Keratinocyte (primary cell): ENCODE results near the gene LYZL2. TPM values are rescaled to one million over a fixed set of nuclear protein-coding genes. Genes with fewer than 3 reads are reported as not detected.
A peak's percentile ranks its signal among the peaks of the same experiment; 100 is the strongest.

Experiments used
- DNase-seq: peaks from one replicate; pipeline ENCODE4 v3.0.0-alpha.2; 2011; ENCODE audit warnings: low read depth, missing footprints, low spot score
- FAIRE-seq: peaks from 2 replicates; lab custom pipeline; 2011; peaks lifted over from hg19 to GRCh38; lab: Jason Lieb, UNC
- H2AFZ ChIP-seq: 2 replicates; pipeline ENCODE4 v1.6.0; 2012; ENCODE audit warnings: low read length, control low read depth, inconsistent platforms; ENCODE audit not compliant: control insufficient read depth
- H3K27ac ChIP-seq: 2 replicates; pipeline ENCODE4 v1.5.1; 2011; ENCODE audit warnings: low read length; ENCODE audit not compliant: control insufficient read depth, insufficient read depth
- H3K27me3 ChIP-seq: 3 replicates; pipeline ENCODE4 v1.6.0; 2011; ENCODE audit warnings: low read length; ENCODE audit not compliant: control insufficient read depth, insufficient read depth; ENCODE audit errors: extremely low read depth
- H3K36me3 ChIP-seq, 2 experiments: 2 replicates in 1 of 2; 3 replicates in 1 of 2; pipeline ENCODE4 v1.5.1; 2011; ENCODE audit warnings: low read length in 2 of 2, mild to moderate bottlenecking in 1 of 2; ENCODE audit not compliant: control insufficient read depth in 2 of 2, insufficient read depth in 2 of 2; ENCODE audit errors: extremely low read depth in 1 of 2
- H3K4me1 ChIP-seq: 3 replicates; pipeline ENCODE4 v1.5.1; 2011; ENCODE audit warnings: low read length; ENCODE audit not compliant: control insufficient read depth, insufficient read depth; ENCODE audit errors: extremely low read depth
- H3K4me2 ChIP-seq: 3 replicates; pipeline ENCODE4 v1.6.0; 2011; ENCODE audit warnings: low read depth, low read length; ENCODE audit not compliant: control insufficient read depth, insufficient read depth; ENCODE audit errors: extremely low read depth
- H3K4me3 ChIP-seq, 3 experiments: fragments of 200-600 bp in 1 of 3; sonication (generic) in 1 of 3; 2 replicates in 2 of 3; 3 replicates in 1 of 3; pipeline ENCODE4 v1.5.1; 2011 to 2016; ENCODE audit warnings: low read length in 3 of 3, mild to moderate bottlenecking in 3 of 3, control low read depth in 2 of 3, inconsistent platforms in 1 of 3, low read depth in 1 of 3, mixed read lengths in 1 of 3, mixed run types in 1 of 3, moderate library complexity in 1 of 3; ENCODE audit not compliant: control insufficient read depth in 2 of 3, insufficient read depth in 2 of 3; ENCODE audit errors: extremely low read depth in 1 of 3
- H3K79me2 ChIP-seq: 2 replicates; pipeline ENCODE4 v1.6.0; 2012; ENCODE audit warnings: low read length; ENCODE audit not compliant: control insufficient read depth, insufficient read depth
- H3K9ac ChIP-seq: 3 replicates; pipeline ENCODE4 v1.6.0; 2011; ENCODE audit warnings: low read length; ENCODE audit not compliant: control insufficient read depth, insufficient read depth; ENCODE audit errors: extremely low read depth
- H3K9me1 ChIP-seq: 3 replicates; pipeline ENCODE4 v1.6.0; 2011; ENCODE audit warnings: low read length; ENCODE audit not compliant: control insufficient read depth, insufficient read depth; ENCODE audit errors: extremely low read depth
- H3K9me3 ChIP-seq: 2 replicates; pipeline ENCODE4 v1.5.1; 2012; ENCODE audit warnings: low read depth, low read length; ENCODE audit not compliant: control insufficient read depth
- H4K20me1 ChIP-seq: 3 replicates; pipeline ENCODE4 v1.6.0; 2011; ENCODE audit warnings: low read length; ENCODE audit not compliant: control insufficient read depth, insufficient read depth; ENCODE audit errors: extremely low read depth
- EZH2 ChIP-seq: IDR thresholded peaks from one replicate; pipeline ENCODE4 v1.6.1; 2012; ENCODE audit warnings: inconsistent platforms, mild to moderate bottlenecking, low read length, moderate library complexity
- dilution Hi-C: fragments of 300-500 bp; cut with MboI; formaldehyde crosslinking; loops from one replicate; pipeline ENCODE4 v1.7.0; 2020; ENCODE audit warnings: low sequenced_read_pairs; ENCODE audit not compliant: extremely low pct_ligation_motif_present
- polyA plus RNA-seq, 5 experiments: library from polyadenylated mRNA; depleted of rRNA in 3 of 5; stranded (reverse) in 3 of 5; stranded (forward) in 1 of 5; unstranded in 1 of 5; fragments of >200 nt; gene quantifications; 1 replicate in 1 of 5; 2 replicates in 3 of 5; 3 replicates in 1 of 5; pipeline versions ENCODE4 v1.2.1 to v1.2.3, GENCODE V29; 2011 to 2012; ENCODE audit warnings: missing spikeins in 2 of 5, low read depth in 1 of 5, low replicate concordance in 1 of 5
- TF ChIP-seq, protein P1 (sequence below), 3 experiments: IDR thresholded peaks in 1 of 3; conservative IDR thresholded peaks in 1 of 3; optimal IDR thresholded peaks in 1 of 3; 2 replicates in 2 of 3; 3 replicates in 1 of 3; pipeline versions ENCODE3 to v1.5.1; 2011; ENCODE audit warnings: low read length in 3 of 3, mild to moderate bottlenecking in 3 of 3, moderate library complexity in 2 of 3, control low read depth in 1 of 3, inconsistent platforms in 1 of 3; ENCODE audit not compliant: insufficient read depth in 2 of 3; ENCODE audit errors: extremely low read depth in 1 of 3

Gene LYZL2
- polyA plus RNA-seq, 1 donor (not counting 4 experiments of a cell fraction or from before 2014, with no cell fraction given) = not detected

DNA sequence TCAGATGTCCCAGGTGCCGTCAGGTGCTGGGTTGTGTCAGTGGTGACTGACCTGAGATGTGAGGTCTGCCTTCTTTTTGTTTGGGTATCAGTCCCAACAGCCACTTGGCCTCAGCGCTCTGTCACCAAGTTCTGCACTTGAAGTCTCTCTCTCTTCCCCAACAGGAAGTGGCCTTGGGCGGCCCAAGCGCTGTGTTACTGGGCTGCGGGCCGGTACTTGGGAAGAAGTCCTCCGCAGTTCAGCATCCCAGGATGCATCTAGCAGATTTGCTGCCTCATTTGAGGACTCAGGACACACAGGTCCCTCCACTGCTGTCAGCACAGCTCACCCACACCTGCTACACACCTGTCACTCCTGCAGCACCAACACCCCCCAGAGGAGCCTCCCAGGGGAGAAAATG lies 40.1 kb downstream of the LYZL2 start:
- DNase-seq (no peak), FAIRE-seq (no peak)
- no peaks in the 10 kb centered on the region for H3K79me2 ChIP-seq
- no peaks in the 10 kb centered on the region for H3K4me1 ChIP-seq
- no peak overlapping the region for H2AFZ ChIP-seq
- H3K27me3 ChIP-seq = peaks cover 5% of the 10 kb centered on the region
- no peaks in the 10 kb centered on the region for H3K9me1 ChIP-seq
- TF ChIP-seq, protein P1, sequence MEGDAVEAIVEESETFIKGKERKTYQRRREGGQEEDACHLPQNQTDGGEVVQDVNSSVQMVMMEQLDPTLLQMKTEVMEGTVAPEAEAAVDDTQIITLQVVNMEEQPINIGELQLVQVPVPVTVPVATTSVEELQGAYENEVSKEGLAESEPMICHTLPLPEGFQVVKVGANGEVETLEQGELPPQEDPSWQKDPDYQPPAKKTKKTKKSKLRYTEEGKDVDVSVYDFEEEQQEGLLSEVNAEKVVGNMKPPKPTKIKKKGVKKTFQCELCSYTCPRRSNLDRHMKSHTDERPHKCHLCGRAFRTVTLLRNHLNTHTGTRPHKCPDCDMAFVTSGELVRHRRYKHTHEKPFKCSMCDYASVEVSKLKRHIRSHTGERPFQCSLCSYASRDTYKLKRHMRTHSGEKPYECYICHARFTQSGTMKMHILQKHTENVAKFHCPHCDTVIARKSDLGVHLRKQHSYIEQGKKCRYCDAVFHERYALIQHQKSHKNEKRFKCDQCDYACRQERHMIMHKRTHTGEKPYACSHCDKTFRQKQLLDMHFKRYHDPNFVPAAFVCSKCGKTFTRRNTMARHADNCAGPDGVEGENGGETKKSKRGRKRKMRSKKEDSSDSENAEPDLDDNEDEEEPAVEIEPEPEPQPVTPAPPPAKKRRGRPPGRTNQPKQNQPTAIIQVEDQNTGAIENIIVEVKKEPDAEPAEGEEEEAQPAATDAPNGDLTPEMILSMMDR (optimal IDR thresholded peaks at IDR 0.05 in 1 of 3, IDR thresholded peaks at IDR 0.05 in 1 of 3, conservative IDR thresholded peaks at IDR 0.05 in 1 of 3; ENCODE audit: extremely low read depth in 1 of 3, insufficient read depth in 2 of 3, low read length in 3 of 3) = no peak
- no peak for TF ChIP-seq EZH2
- H3K9ac ChIP-seq = no peak overlapping the region
- H3K4me2 ChIP-seq = no peak overlapping the region
- no peak overlapping the region for H3K27ac ChIP-seq
- no peaks in the 10 kb centered on the region for H4K20me1 ChIP-seq
- H3K9me3 ChIP-seq = no peaks in the 10 kb centered on the region
- dilution Hi-C loops = no loop called here
- no peaks in the 10 kb centered on the region for H3K36me3 ChIP-seq
- H3K4me3 ChIP-seq = no peak overlapping the region

DNA sequence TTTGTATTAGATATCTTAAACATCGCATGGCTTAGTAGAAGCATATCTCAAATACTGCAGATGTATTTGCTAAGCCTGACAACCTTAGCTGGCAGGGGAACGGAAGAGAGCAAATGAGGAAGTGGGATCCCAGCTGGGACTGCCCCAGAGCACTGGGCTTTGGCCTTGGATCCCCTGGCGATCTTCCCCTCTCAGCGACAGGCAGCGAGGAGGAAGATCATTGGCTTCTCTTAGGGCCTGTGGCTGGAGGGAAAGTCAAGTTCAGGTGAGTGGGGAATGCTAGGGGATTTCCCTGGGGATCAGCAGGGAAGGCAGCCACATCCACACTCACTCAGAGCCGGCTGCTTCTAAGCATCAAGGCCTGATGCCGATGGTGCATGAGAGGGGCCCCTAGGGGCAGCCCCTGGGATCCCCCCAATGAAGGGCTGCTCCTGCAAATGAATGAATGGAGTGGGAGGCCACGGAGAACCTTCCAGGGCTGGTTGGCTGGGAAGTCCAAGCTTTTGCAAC lies 42.0 kb downstream of the LYZL2 start:
- Histone ChIP-seq H3K4me2 (no peak overlapping the region), H3K27me3 (no peaks in the 10 kb centered on the region), H3K36me3 (no peaks in the 10 kb centered on the region), H2AFZ (peak overlapping the region; percentile 42), H3K9me1 (no peaks in the 10 kb centered on the region), H3K4me3 (no peak overlapping the region), H3K79me2 (no peaks in the 10 kb centered on the region), H4K20me1 (no peaks in the 10 kb centered on the region), H3K9me3 (no peaks in the 10 kb centered on the region), H3K4me1 (no peaks in the 10 kb centered on the region), H3K27ac (no peak overlapping the region), H3K9ac (no peak overlapping the region)
- DNase-seq (no peak), FAIRE-seq (no peak)
- dilution Hi-C loops = no loop called here
- TF ChIP-seq, protein P1 (optimal IDR thresholded peaks at IDR 0.05 in 1 of 3, IDR thresholded peaks at IDR 0.05 in 1 of 3, conservative IDR thresholded peaks at IDR 0.05 in 1 of 3; ENCODE audit: extremely low read depth in 1 of 3, insufficient read depth in 2 of 3, low read length in 3 of 3) = no peak
- no peak for TF ChIP-seq EZH2
